NCI-H2196 (cell line): Measurements from ENCODE around the gene EXT2.

Experiments used
- DNase-seq: peaks from one replicate; lab custom pipeline; 2025; ENCODE audit not compliant: unreplicated experiment; lab: John Stamatoyannopoulos, UW

EXT2 gene

GRCh38 chr11:44263738-44264437 is 168.4 kb downstream of the EXT2 start:
- DNase-seq = no peak

- DNase-seq = no peak
These were observed 168.9 kb downstream of the EXT2 start for GRCh38 chr11:44264438-44264749.

- DNase-seq = no peak
These were observed 169.3 kb downstream of the EXT2 start for GRCh38 chr11:44264761-44265160.

GRCh38 chr11:44266056-44266780 is 170.7 kb downstream of the EXT2 start:
- DNase-seq = no peak

GRCh38 chr11:44267006-44267749 is 171.7 kb downstream of the EXT2 start:
- DNase-seq = no peak

- no peak for DNase-seq
These were observed 172.5 kb downstream of the EXT2 start for GRCh38 chr11:44267750-44268613.

- no peak for DNase-seq
These were observed 173.2 kb downstream of the EXT2 start for GRCh38 chr11:44268614-44269080.

- no peak for DNase-seq
These were observed 174.2 kb downstream of the EXT2 start for GRCh38 chr11:44269369-44270351.

- DNase-seq = no peak
These were observed 175.2 kb downstream of the EXT2 start for GRCh38 chr11:44270403-44271273.

- no peak for DNase-seq
These were observed 175.8 kb downstream of the EXT2 start for GRCh38 chr11:44271286-44271685.

GRCh38 chr11:44274404-44274803 is 178.9 kb downstream of the EXT2 start:
- DNase-seq = no peak

- no peak for DNase-seq
These were observed 179.8 kb downstream of the EXT2 start for GRCh38 chr11:44275241-44275640.

- DNase-seq = no peak
These were observed 180.6 kb downstream of the EXT2 start for GRCh38 chr11:44275961-44276550.

GRCh38 chr11:44277196-44278090 is 182.0 kb downstream of the EXT2 start:
- DNase-seq = no peak

GRCh38 chr11:44279483-44279882 is 184.0 kb downstream of the EXT2 start:
- DNase-seq = no peak

- no peak for DNase-seq
These were observed 184.8 kb downstream of the EXT2 start for GRCh38 chr11:44280257-44280656.

GRCh38 chr11:44281151-44281550 is 185.7 kb downstream of the EXT2 start:
- no peak for DNase-seq

GRCh38 chr11:44282620-44283019 is 187.1 kb downstream of the EXT2 start:
- no peak for DNase-seq
